Adipocyte (in vitro differentiated cells): ENCODE results near the gene MAP1B.

Source experiments
- DNase-seq: peaks from one replicate; pipeline ENCODE4 v3.0.0-alpha.2; 2015; ENCODE audit warnings: low read depth
- H3K27me3 ChIP-seq: replicated peaks from 2 replicates; pipeline ENCODE4 v1.7.0; 2013; ENCODE audit warnings: mild to moderate bottlenecking, low read length, moderate library complexity; ENCODE audit not compliant: control insufficient read depth, insufficient read depth
- H3K36me3 ChIP-seq: 2 replicates; pipeline ENCODE4 v1.7.0; 2013; ENCODE audit warnings: low read length, mild to moderate bottlenecking, moderate library complexity; ENCODE audit not compliant: control insufficient read depth, insufficient read depth, severe bottlenecking
- H3K4me1 ChIP-seq: 2 replicates; pipeline ENCODE4 v1.7.0; 2013; ENCODE audit warnings: mild to moderate bottlenecking, low read length, moderate library complexity; ENCODE audit not compliant: control insufficient read depth, insufficient read depth
- H3K4me3 ChIP-seq: 2 replicates; pipeline ENCODE4 v1.7.0; 2013; ENCODE audit warnings: mild to moderate bottlenecking, low read length, moderate library complexity
- H3K9ac ChIP-seq: 2 replicates; pipeline ENCODE4 v1.7.0; 2013; ENCODE audit warnings: mild to moderate bottlenecking, low read length, moderate library complexity
- H3K9me3 ChIP-seq: 2 replicates; pipeline ENCODE4 v1.7.0; 2013; ENCODE audit warnings: mild to moderate bottlenecking, low read length, moderate library complexity; ENCODE audit not compliant: control insufficient read depth

Gene MAP1B

DNA sequence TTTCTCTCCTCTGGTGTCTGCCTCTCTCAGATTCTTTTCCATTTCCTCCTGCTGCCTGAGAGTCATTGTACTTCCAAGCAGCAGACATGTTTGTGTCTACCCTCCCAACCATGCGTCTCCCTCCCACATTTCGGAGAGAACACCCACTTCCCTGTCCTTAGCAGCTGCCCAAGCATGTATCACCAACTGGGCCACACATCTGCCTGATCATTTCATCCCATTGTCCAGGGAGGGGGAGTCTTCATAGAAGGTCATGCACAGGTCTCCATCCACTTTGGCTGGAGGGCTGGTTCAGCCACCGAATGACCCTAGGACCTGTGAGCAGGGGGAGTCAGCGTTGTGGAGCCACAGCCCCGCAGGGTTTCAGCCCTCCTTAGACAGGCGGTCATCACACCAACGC lies 75.4 kb downstream of the MAP1B start:
- Histone ChIP-seq H3K9me3 (no peaks in the 10 kb centered on the region), H3K9ac (no peak overlapping the region), H3K36me3 (peaks cover 51% of the 10 kb centered on the region), H3K4me1 (peaks cover 37% of the 10 kb centered on the region), H3K4me3 (no peak overlapping the region), H3K27me3 (no peaks in the 10 kb centered on the region)
- no peak for DNase-seq

DNA sequence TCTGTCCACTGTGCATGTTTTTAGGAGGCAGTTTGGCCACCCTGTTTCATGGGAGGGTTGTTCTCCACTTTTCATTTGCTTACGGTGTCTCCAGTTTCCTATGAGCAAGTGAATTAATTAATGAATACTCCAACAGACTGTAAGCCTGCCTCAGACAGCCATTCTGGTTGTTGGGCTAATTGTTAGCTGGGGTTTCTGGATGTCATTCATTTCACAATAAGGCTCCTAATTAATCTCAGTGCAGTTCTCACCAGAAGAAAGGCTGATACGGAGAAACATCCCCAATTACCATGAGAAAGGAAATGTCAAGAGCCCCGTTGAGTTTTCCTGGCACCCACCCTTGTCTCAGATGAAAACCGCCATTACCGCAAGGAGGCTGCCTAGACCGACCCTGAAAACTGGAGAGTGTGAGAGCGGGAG lies 75.8 kb downstream of the MAP1B start:
- H3K4me1 ChIP-seq = peaks cover 40% of the 10 kb centered on the region
- H3K36me3 ChIP-seq = peaks cover 55% of the 10 kb centered on the region
- no peaks in the 10 kb centered on the region for H3K27me3 ChIP-seq
- H3K9me3 ChIP-seq = no peaks in the 10 kb centered on the region
- no peak overlapping the region for H3K9ac ChIP-seq
- DNase-seq = no peak
- H3K4me3 ChIP-seq = no peak overlapping the region

DNA sequence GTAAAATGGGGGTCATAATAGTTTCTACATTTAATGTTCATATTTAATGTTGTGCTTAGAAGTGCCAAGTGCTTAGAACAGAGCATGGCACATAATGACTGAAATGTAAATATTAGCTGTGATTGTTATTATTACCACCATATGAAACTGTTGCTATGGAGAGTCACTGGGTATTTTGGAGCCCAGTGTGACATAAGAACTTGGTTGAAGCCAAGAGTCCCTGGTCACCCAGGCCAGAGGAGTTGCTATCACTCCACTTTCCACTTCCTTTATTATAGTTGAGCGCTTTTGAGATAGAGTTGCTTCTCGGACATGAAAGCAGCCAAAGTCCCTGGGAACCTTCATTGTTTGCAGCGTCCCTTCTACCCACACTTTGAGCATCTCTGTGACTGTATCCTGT lies 77.1 kb downstream of the MAP1B start:
- DNase-seq = no peak
- Histone ChIP-seq H3K9me3 (no peaks in the 10 kb centered on the region), H3K4me3 (no peak overlapping the region), H3K9ac (no peak overlapping the region), H3K36me3 (peaks cover 68% of the 10 kb centered on the region), H3K4me1 (peaks cover 37% of the 10 kb centered on the region), H3K27me3 (no peaks in the 10 kb centered on the region)

DNA sequence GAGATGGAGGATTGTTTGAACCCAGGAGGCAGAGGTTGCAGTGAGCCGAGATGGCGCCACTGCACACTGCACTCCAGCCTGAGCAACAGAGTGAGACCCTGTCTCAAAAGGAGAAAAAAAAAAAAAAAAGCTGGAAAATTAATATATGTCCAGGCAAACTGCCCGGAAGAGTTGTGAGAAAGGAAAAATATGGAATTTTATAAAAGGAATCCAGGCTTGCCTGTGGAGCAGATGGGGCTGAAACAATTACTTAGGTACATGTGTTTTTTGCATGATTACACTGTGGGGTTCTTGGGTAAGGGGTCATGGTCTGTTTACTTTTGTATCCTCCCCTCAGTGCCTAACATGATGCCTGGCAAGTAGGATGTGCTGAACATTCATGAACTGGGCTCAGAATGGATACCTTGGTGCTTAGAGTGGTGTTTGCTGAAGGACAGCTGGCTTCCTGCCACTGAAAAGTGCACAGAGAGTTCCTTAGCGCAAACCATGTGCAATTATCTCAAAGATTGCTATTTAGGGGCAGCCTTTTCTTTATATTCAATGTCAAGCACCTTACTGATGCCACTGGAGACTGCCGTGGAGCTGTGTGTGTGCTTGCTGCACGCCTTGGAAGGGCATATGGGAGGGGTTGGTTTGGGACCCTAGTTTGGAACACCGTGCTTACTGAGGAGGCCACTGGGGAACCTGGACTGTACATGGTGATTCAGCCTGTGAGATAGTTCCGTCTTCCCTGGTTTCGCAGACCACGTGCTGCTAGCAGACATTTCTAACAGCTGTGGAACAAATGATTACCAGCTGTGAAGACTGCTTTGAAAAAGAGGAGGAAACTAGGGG lies 78.4 kb downstream of the MAP1B start:
- Histone ChIP-seq H3K36me3 (peaks cover 79% of the 10 kb centered on the region), H3K9ac (no peak overlapping the region), H3K9me3 (no peaks in the 10 kb centered on the region), H3K27me3 (no peaks in the 10 kb centered on the region), H3K4me1 (peaks cover 29% of the 10 kb centered on the region), H3K4me3 (no peak overlapping the region)
- no peak for DNase-seq

DNA sequence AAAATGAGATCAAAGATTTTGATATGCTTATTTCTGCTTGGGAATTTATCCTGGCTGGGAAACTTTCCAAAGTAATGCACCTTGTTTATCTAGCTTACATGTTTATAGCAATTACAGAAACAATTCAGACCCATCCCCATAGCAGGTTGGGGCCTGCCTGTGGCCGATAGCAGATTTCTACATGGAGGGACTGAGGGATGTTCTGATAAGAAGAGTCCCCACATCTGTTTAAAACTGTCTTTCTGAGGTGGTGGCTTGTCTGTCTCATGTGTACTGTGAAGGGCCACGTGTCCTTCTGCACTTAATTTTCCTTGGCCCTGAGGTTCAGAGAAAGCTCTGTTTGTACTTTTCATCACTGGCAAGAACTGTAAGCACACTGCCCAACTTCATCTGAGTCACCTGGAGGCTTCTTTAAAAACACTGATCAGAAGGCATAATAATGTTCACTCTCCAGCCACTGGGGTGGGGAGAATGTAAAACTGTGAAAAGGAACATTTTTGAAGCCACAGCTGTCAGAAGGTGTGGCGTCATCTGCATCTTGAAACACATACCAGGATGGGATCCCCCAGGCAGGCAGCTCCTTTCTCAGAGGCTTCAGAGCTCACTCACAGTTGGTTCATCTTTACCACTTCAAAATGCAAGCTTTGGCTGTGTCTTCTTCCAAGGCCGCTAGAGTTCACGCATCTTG lies 80.3 kb downstream of the MAP1B start:
- no peaks in the 10 kb centered on the region for H3K27me3 ChIP-seq
- no peaks in the 10 kb centered on the region for H3K9me3 ChIP-seq
- peaks cover 34% of the 10 kb centered on the region for H3K4me1 ChIP-seq
- peaks cover 94% of the 10 kb centered on the region for H3K36me3 ChIP-seq
- H3K4me3 ChIP-seq = no peak overlapping the region
- H3K9ac ChIP-seq = no peak overlapping the region
- no peak for DNase-seq

DNA sequence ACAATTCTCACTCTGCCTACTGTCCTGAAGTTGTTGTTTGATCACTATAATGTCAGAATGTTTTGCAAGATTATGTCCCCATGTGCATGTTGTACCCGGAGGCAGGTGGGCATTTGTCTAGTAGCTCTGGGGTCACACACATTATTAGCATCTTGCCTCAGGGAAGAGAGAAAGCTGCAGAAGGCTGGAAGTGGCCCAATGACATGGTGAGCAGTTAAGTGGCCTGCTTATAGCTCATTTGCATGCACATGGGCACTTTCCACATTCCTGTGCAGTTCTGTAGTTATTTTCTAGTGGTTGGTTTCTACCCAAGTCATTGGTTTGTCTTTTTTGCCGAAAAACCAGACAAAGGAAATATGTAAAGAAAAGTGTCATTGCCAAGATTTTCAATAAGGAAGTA lies 80.9 kb downstream of the MAP1B start:
- DNase-seq = no peak
- H3K4me3 ChIP-seq = no peak overlapping the region
- peaks cover 96% of the 10 kb centered on the region for H3K36me3 ChIP-seq
- peaks cover 34% of the 10 kb centered on the region for H3K4me1 ChIP-seq
- H3K9me3 ChIP-seq = no peaks in the 10 kb centered on the region
- no peak overlapping the region for H3K9ac ChIP-seq
- H3K27me3 ChIP-seq = no peaks in the 10 kb centered on the region

DNA sequence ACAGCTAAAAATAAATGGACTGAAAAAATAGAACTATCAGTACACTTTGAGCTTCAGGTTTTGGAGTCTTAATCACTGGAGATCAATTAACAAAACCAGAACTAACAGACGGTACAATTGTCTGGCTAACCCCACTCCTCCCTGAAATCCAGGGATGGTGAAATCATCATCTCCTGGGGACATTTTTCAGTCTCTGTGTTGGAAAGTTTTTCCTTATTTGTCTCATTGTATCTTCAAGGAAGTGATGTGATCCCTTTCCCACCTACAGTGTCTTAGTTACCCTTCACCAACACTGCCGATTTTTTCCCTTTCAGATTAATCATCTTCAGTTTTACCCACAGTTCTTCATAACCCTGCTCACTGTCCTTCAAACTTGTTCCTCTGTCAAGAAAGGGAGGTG lies 81.9 kb downstream of the MAP1B start:
- no peak for DNase-seq
- Histone ChIP-seq H3K36me3 (peaks cover 96% of the 10 kb centered on the region), H3K9ac (no peak overlapping the region), H3K4me3 (no peak overlapping the region), H3K4me1 (peaks cover 34% of the 10 kb centered on the region), H3K9me3 (no peaks in the 10 kb centered on the region), H3K27me3 (no peaks in the 10 kb centered on the region)

DNA sequence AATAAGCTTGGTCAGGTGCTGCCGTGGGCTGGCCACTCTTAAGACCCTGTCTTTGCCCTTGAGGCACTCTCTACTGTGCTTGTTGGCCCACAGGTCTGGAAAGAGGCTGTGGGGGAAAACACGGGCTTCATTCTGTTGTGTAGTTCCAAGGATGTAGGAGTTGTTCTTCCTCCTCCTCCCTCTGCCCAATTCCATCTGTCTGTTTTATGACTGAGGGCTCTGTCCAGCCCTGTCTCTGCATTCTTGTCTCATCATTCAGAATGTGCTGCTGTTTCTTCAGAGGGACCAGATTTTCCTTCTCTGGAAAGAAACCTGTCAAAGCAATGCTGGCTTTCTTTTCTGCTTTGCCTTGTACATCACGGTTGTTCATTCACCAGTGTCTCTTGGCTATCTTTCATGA lies 84.1 kb downstream of the MAP1B start:
- Histone ChIP-seq H3K9ac (no peak overlapping the region), H3K36me3 (peaks cover 96% of the 10 kb centered on the region), H3K9me3 (no peaks in the 10 kb centered on the region), H3K4me1 (peaks cover 25% of the 10 kb centered on the region), H3K4me3 (no peak overlapping the region), H3K27me3 (no peaks in the 10 kb centered on the region)
- no peak for DNase-seq

DNA sequence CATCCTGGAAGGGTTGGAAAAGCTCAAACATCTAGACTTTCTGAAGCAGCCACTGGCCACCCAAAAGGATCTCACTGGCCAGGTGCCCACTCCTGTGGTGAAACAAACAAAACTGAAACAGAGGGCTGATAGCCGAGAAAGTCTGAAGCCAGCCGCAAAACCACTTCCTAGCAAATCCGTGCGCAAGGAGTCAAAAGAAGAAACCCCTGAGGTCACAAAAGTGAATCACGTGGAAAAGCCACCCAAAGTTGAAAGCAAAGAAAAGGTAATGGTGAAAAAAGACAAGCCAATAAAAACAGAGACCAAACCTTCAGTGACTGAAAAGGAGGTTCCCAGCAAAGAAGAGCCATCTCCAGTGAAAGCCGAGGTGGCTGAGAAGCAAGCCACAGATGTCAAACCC lies 87.6 kb downstream of the MAP1B start:
- Histone ChIP-seq H3K27me3 (no peaks in the 10 kb centered on the region), H3K9ac (no peak overlapping the region), H3K4me1 (peaks cover 12% of the 10 kb centered on the region), H3K36me3 (peaks cover 97% of the 10 kb centered on the region), H3K4me3 (no peak overlapping the region), H3K9me3 (no peaks in the 10 kb centered on the region)
- DNase-seq = no peak

DNA sequence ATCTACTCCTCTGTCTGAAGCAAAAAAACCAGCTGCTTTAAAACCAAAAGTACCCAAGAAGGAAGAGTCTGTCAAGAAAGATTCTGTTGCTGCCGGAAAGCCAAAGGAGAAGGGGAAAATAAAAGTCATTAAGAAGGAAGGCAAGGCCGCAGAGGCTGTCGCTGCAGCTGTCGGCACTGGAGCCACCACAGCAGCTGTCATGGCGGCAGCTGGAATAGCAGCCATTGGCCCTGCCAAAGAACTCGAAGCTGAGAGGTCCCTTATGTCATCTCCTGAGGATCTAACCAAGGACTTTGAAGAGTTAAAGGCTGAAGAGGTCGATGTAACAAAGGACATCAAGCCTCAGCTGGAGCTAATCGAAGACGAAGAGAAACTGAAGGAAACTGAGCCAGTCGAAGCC lies 88.3 kb downstream of the MAP1B start:
- no peak for DNase-seq
- H3K36me3 ChIP-seq = peaks cover 98% of the 10 kb centered on the region

DNA sequence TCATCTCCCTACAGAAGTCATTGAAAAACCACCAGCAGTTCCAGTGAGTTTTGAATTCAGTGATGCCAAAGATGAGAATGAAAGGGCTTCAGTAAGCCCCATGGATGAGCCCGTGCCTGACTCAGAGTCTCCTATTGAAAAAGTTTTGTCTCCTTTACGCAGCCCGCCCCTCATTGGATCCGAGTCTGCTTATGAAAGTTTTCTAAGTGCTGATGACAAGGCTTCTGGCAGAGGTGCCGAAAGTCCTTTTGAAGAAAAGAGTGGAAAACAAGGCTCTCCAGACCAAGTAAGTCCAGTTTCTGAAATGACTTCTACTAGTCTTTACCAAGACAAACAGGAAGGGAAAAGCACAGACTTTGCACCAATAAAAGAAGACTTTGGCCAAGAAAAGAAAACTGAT lies 90.1 kb downstream of the MAP1B start:
- Histone ChIP-seq H3K27me3 (no peaks in the 10 kb centered on the region), H3K4me3 (no peak overlapping the region), H3K9me3 (no peaks in the 10 kb centered on the region), H3K9ac (no peak overlapping the region), H3K36me3 (peaks cover 100% of the 10 kb centered on the region), H3K4me1 (no peaks in the 10 kb centered on the region)
- DNase-seq = no peak

More for the DNA sequence above, 88.3 kb downstream of the MAP1B start:
- no peak overlapping the region for H3K4me3 ChIP-seq
- no peak overlapping the region for H3K9ac ChIP-seq
- peaks cover 11% of the 10 kb centered on the region for H3K4me1 ChIP-seq
- no peaks in the 10 kb centered on the region for H3K27me3 ChIP-seq
- no peaks in the 10 kb centered on the region for H3K9me3 ChIP-seq
